Epidermal melanocyte (primary cell): ENCODE results near the gene ANO9.
A peak's percentile ranks its signal among the peaks of the same experiment; 100 is the strongest.
"Not testable (repeated sequence)": the region's sequence is repeated elsewhere in the genome, so short reads cannot be mapped to it uniquely, and the experiment has no call there.

Source experiments
- DNase-seq: peaks from one replicate; pipeline ENCODE4 v3.0.0; 2011; ENCODE audit warnings: low spot score; ENCODE audit not compliant: insufficient read length

Gene ANO9

DNA sequence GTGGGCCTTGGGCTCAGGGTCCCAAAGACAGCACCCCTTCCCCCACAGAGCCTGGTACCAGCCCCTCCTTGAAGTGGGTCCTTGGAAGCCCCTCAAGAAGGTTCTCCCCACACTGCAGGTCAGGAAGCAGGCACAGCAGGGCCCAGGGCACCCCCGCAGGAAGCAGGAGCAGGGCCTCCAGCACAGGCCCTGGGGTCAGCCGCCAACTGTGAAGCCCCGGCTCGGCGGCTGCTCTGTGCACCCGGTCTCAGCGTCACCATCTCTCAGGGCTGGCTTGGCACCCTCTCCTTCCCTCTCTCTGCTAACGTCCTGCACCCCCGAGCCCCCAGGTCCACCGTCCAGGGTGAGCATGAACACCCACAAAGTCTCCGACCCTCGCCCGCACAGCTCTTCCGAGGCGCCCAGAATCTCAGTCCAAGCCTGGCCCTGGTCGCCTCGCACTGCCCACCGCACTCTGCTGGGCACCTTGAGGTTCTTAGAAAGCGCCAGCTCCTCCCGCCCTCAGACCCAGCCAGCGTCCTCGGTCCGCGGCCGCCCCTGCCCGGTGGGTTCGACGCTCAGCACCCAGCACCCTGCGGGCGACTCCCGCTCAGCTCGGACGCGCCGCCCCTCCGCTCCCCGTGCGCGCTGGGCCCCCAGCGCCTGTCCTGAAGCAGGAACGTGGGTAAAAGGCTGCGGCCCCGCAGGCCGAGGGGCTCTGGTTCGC lies 25.6 kb downstream of the ANO9 start:
- DNase-seq: no peak

DNA sequence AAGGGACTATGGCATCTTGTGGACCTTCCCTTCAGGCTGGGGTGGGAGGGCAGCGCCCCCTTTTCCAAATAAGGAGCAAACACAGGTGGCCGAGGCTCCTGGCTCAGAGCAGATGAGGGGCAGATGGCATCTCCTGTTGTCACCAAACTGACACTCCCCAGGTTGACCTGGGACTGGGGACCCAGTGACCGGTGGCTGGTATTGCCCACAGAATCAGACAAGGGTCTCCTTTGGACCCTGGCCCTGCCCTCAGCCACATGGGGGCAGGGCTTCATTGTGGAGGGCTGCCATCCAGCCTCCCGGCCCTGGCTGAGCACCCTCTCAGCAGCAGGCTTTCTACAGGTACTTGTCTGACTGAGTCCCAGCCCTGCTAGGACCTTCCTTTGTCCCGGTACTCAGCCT lies 26.2 kb downstream of the ANO9 start:
- no peak for DNase-seq

DNA sequence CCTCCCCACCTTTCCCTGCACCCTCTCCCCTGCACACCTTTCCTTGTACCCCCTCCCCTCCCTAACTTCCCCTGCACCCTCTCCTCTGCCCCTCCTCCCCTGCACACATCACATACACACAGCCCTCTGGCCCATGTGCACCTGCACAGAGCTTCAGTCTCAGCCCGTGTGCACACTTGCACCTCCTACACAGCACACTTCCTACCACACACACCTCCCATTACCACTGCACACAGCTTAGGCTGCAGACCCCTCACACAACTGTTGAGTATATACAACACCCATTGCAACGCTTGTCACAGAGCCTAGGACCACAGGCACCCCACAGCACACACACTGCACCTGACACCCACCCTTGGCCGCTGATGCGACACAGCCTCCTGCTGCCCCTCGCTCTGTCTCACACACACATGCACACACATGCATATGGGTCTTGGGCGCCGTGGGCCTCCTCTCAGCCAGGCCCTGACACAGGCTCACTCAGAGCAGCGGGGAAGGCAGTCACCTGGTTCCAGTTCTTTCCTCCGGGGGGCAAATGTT lies 27.4 kb downstream of the ANO9 start:
- no peak for DNase-seq

DNA sequence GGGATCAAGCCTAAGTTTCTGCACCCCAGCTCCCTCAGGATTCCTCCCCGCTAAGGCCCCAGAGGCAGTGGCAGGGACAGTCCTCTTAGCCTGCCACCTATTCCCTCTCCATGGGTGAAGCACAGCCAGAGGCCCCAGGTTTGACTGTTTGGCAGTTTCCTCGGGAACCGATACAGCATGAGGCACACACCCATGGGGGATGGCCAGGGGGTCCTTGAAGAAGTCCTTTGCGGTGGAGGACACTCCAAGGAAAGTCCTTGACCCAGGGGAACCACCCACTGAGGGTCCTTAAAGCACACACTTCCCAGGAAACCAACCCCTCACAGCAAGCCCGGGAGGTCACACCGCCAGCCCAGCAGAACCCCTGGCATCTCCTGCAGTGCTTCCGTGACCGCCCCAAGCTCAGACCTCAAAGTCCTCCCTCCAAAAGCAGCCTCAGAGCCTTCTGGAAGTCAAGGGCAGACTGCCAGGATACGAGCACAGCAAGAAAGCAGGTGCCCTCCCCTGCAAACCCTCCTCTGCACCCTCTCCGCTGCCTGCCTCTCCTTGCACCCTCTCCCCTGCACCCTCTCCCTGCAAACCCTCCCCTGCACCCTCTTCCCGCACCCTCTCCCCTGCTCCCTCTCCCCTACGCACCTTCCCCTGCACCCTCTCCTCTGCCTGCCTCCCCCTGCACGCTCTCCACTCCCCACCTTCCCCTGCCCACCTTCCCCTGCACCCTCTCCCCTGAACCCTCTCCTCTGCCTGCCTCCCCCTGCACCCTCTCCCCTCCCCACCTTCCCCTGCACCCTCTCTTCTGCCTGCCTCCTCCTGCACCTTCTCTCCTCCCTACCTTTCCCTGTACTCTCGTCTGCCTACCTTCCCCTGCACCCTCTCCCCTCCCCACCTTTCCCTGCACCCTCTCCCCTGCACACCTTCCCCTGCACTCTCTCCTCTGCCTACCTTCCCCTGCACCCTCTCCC lies 28.4 kb downstream of the ANO9 start:
- DNase-seq: no peak

DNA sequence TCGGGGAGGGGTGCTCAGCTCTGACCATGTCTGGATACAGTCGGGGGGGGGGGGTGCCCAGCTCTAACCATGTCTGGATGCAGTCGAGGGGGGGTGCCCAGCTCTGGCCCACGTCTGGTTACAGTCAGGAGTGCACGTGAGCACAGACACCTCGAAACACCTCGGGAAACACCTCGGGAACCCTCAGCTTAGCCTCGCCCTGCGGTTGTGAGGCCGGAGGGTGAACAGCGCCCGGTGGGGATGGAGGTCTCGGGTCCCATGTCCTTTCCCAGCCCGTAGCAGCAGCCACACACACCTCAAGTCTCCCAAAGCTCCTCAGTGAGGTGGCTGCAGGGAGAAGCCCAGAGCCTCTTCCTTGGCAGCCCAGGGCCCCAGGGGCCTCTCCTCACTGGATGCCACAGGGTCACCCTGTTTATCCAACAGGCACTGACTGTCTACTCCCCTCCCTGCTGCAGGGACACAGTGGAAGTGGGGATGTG lies 29.1 kb downstream of the ANO9 start:
- no peak for DNase-seq

DNA sequence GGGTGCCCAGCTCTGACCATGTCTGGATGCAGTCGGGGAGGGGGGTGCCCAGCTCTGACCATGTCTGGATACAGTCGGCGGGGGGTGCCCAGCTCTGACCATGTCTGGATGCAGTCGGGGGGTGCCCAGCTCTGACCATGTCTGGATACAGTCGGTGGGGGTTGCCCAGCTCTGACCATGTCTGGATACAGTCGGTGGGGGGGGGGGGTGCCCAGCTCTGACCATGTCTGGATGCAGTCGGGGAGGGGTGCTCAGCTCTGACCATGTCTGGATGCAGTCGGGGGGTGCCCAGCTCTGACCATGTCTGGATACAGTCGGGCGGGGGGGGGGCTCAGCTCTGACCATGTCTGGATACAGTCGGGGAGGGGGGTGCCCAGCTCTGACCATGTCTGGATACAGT lies 30.3 kb downstream of the ANO9 start:
- not testable (repeated sequence) for DNase-seq

DNA sequence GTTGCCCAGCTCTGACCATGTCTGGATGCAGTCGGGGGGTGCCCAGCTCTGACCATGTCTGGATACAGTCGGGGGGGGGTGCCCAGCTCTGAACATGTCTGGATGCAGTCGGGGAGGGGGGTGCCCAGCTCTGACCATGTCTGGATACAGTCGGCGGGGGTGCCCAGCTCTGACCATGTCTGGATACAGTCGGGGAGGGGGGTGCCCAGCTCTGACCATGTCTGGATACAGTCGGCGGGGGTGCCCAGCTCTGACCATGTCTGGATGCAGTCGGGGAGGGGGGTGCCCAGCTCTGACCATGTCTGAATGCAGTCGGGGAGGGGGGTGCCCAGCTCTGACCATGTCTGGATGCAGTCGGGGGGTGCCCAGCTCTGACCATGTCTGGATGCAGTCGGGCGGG lies 31.1 kb downstream of the ANO9 start:
- not testable (repeated sequence) for DNase-seq

DNA sequence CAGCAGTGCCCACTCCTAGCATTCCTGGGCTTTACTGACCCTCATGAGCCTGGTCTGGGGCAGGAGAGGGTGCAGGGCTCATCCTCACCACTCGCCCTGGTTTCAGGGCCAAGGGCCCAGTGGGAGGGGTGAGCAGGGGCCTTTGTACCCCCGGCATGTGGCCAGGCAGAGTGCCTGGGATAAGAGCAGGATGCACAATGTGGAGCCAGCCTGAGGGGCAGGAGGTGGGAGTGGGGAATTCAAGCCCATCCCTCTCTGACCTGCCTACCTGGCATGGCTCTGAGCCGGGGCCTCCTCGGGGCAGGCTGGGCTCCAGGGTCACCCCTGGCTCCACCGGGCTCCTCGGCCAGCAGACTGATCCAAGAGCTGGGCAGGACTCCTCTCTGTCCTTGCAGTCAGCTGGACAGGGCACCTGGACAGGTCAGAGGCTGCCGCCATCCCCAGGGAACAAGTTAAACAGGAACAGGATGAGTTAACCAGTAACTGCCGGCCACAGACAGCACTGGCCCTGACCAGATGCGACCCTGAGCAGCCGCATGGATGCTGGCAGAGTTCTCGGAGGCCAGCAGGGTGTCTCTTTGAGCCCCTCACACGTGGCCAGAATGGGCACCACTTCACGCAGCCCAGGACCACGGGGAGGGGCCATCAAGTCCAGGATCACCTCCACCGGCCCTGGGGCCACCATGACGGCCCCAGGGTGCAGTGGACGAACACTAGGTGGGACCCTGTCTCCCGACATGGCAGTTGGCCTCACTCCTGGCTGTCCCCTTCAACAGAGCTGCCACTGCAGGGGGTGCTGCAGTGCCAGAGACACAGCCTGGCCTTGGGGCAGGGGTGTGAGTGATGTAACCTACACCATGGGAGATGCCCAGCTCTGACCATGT lies 32.0 kb downstream of the ANO9 start:
- no peak for DNase-seq

DNA sequence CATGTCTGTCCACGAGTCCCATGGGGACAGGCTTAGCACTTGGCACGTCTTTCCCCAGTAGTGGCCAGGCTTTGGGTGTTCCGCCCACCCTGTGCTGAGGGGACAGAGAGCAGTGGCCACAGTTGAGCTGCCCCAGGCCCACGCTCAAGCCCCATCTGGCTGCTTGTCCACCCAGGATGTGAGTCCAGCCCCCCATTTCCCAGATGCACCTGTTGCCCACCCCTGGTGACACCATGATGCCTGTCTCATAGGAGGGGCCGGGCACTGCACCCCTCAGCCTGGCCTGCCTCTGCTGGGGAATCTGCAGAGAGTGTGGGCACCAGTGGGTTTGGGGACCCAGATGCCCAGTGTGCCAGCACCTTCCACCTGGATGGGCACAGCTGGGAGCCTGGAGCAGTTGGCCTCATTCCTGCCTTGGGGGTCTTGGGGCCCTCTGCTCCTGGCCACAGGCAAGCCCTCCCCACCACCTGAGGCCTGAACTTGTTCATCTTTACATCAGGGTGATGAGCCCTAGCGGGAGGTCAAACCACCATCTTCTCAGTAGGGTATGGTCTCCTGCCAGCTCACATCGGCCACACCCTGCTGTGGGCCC lies 32.7 kb downstream of the ANO9 start:
- DNase-seq: no peak

DNA sequence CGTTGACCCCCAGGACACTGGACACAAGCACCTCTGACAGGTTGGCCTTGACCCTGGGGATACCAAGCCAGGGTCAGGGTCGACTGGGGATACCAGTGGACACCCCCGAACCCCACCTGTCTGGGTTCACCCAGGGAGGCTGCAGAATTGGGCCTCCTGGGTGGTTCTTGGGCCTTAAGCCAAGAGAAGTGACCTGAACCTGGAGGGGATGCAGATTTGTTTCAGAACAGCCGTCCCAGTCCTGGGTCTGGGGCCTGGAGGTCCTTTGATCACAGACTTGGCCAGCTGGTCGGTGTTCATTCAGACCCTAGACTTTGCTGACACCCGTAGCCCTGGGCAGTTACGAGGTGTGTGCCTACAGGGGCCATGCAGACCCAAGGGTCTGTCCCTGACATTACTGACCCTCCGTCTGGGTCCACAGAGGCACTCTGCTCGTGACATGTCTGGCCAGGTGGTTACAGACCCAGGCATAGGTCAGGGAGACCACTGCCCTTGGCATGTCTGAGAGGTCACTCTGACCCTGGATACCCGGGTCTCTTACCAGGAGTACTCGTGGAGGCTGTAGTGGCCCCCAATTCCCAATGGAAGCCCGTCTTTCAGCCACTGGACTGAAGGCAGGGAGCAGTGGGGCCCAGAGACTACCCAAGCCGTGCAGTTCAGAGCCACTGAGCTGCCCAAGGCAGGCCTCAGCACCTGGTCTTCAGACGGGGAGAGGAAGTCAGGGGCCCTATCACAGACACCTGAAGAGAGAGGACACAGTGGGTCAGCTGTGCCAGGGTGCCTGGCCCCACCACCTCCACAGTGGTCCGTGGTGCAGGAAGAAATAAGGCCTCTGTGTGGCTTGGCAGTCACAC lies 33.4 kb downstream of the ANO9 start:
- no peak for DNase-seq

DNA sequence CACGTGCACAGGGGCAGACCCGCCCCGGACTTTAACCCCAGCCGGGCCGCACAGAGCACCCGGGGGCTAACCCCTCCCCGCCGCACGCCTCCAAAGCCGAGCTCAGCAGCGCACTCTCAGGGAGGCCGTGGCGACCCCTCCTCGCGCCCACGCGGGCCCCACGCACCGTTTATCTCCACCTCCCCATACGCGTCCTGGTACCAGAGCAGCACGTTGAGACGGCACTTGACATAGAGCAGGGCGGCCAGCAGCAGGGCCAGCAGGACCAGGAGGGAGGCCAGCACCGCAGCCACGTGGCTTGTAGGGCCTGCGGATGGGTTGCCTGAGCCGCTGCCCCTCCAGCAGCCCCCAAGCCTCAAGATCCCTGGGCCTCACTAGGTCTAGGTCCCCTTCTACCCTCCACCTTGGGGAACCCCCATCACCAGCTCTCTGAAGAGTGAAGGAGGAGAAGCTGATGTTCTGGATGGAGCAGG lies 34.1 kb downstream of the ANO9 start:
- DNase-seq: no peak

DNA sequence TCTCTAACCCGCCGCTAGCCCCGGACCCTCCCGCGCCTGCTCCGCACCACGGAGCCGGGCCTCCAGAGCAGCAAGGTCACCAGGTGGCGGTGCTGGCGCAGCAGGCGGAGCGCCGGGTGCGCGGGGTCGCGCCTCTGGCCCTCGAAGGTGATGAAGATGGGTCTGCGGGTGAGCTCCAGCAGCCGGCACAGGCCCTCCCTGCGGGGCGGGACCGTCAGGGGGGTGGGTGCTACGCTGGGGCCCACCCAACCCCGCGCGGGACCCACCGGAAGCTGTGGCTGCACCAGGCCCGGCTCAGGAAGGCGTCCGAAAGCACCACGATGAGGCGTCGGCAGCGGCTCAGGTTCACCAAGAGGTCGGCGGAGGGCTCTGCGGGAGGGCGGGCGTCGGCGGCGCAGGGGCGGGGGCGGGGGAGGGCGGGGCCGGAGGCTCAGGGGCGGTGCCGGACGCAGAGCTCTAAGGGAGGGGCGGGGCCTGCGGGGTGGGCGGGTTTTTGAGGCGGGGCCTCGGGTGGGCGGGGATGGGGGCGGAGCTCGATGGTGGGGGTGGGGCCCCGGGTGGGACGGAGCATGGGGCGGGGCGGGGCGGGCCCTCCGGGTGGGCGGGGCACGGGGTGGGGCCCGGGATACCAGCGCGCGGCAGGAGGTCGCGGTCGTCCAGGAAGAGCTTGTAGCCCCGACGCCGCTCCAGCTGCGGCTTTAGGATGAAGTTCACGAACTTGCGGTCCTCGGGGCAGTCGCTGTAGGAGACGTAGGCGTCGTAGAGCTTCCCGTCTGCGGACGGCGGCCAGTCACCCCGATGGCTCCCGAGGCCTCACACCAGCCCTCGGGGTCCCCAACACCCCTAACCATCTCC lies 34.8 kb downstream of the ANO9 start:
- peak; percentile 42 for DNase-seq

DNA sequence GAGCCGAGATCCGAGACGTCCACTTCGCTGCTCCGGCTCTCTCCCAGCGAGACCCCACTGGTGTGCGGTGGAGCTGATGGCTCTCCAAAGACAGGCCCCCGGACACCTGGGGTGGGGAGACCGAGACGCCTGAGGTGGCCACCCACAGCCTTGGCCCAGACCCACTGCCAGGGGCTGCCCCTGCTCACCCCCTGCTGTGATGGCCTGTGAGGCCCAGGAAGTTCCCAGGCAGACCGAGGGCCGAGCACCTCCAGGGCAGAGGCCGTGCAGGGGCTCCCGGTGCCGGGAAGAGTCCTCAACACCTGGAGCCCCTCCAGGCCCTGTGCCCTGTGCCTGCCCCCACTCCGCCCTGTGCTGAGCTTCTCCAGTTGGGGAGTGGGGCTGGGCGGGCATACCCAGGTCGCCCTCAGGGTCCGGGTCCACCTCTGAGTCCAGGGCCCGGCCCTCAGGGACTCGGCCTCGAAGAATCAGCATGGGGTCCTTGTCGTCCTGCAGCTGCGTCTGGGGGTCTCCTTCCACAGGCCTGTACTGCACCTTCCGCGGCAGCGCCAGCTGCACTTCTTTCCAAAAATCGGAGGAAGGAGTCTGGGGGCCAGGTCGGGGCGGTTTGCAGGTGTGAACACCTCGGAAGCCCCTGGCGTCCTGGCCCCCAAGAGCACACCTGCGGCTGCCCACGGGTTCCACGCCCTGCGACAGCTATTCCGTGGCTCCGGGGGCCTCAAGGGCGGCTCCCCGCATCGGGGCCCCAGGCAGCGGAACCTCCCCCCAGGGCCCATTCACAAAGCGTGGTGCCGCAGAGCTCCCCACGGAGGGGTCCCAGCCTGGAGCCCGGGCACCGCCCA lies 35.6 kb downstream of the ANO9 start:
- DNase-seq: no peak

DNA sequence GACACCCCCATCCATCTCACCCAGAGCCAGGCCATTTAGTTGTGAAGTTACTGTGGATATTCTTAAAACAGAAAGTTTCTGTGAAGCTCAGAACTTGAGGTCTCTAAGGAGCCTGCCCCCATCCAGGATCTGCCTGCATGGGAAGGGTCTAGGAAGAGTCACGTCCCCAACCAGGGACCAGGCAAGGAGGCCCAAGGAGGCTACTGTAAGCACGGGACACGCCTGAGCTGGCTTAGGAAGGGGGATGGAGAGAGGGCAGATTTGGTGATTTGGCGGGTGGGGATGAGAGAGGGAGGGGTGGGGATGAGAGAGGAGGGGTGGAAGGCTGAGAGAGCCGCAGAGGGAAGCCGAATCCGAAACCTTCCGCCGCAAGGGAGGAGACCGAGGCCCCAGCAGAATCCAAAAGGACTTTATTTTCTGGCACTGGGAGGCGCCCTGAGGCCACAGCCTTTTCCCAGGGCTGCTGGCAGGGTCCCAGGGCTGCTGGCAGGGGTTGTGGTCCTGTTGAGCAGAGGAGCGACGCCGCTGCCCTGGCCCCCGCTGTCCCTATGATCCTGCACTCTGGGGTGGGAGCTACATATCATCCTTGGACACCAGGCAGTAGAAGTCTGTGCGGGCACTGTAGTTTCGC lies 36.4 kb downstream of the ANO9 start:
- no peak for DNase-seq

DNA sequence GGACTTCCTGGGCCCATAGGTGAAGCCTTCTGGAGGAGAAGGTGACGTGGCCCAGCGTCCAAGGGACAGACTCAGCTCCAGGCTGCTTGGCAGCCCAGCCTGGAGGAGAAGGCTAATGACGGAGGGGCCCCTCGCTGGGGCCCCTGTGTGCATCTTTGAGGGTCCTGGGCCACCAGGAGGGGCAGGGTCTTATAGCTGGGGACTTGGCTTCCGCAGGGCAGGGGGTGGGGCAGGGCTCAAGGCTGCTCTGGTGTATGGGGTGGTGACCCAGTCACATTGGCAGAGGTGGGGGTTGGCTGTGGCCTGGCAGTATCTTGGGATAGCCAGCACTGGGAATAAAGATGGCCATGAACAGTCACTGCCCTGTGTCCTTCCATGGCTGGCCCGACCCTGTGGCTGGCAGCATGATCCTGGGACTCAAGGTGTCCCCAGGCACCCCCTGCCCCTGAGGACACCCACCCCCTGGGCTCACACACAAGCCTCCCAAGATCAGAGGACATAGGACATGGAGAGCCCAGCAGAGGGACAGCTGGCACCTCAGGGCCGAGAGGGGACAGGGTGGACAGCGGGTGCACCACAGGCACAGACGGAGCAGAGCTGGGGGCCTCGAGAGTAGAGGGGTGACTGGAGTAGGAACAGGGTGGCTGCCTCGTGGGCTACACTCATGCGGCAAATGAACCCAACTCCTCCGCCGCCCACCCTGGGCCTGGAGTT lies 37.1 kb downstream of the ANO9 start:
- DNase-seq: no peak

DNA sequence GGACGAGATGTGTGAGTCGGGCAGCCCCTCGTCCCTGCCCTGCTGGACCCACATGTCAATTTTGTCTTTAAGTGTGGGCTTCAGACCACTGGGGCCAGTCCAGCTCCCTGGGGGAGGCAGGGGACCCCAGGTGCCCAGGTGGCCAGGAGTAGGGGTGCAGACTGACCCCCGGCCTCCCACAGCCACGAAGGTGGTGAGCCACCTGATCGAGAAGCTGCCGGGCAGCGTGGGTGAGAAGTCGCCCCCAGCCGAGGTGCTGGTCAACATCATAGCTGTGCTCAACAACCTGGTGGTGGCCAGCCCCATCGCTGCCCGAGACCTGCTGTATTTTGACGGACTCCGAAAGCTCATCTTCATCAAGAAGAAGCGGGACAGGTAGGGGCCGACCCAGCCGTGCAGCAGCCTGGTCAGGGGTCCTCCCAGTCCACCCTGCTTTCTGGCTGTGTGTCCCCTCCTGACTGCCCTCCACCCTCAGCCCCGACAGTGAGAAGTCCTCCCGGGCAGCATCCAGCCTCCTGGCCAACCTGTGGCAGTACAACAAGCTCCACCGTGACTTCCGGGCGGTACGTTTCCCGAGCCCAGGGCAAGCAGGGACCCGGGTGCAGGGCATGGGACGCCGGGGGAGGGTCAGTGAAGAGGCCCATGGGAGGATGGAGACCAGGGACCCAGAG lies 37.9 kb downstream of the ANO9 start:
- DNase-seq: no peak
